ENCODE results near the gene UBE2F.
"Not testable (repeated sequence)": the region's sequence is repeated elsewhere in the genome, so short reads cannot be mapped to it uniquely, and the experiment has no call there.

Gene UBE2F

DNA sequence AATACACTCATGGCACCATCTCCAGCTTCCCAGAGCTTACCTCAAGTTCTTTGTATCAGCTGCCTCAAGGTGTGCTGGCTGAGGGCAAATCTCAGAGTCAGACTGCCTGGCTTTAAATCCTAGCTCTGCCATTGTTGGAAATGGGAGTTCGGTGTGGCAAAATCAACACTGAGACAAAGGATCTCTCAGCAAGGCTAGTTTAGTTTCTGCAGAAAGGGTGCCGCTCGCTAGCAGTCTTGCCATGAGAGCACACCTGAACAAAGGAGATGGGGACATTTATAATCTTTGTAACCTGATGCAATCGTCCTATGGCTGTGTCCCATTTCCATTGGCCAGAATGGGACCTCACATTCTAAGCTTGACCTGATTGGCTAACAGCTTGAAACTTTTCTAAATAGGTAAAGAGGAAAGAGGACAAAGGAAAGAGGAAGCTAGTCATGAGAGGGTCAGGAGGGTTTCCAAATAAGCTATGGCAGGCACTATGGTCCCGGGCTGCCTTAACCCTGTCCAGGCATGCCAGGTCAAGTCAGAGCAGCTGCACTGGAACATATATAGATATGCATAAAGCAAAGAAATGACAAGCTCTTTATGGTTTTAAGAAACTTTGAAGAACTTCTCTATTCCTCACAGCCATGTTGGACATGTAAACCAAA lies 4.3 kb upstream of the UBE2F start:
- Histone ChIP-seq H3K9me3 (ENCODE audit: control insufficient read depth in 5 of 5, low read length in 5 of 5) (peaks cover 0 to 13% (median 11%) of the 10 kb centered on the region in 5 donors), H3K27ac (ENCODE audit: low read depth, low read length) (no peak overlapping the region), H3K4me3 (ENCODE audit: low read depth in 1 of 5, low read length in 5 of 5) (peak overlapping the region in 1 of 5 donors; percentile 9), H3K27me3 (ENCODE audit: control insufficient read depth in 5 of 5, insufficient read depth in 4 of 5, low read length in 5 of 5) (peaks cover 0 to 3% (median 0%) of the 10 kb centered on the region in 5 donors), H3K36me3 (ENCODE audit: control insufficient read depth in 5 of 5, insufficient read depth in 5 of 5, low read length in 5 of 5) (no peaks in the 10 kb centered on the region), H3K9ac (ENCODE audit: low read length in 5 of 5) (no peak overlapping the region), H3K4me1 (ENCODE audit: control insufficient read depth in 5 of 5, insufficient read depth in 5 of 5, low read length in 5 of 5) (peaks cover 3 to 11% (median 8%) of the 10 kb centered on the region in 5 donors)

DNA sequence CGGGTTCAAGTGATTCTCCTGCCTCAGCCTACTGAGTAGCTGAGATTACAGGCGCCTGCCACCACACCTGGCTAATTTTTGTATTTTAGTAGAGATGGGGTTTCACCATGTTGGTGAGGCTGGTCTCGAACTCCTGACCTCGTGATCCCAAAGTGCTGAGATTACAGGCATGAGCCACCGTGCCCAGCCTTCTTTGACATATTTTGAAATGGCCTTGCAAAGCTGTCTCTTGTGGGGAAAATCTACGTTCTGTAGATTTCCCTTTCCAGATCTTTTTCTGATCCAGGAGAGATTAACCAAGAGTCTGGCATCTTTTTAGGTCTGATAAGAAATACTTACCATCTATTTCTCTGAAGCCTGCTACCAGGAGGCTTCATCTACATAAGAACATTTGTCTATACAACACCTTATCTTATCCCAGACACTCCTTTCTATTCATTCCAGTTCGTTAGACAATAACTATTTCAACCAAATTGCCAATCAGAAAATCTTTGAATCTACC lies 3.3 kb upstream of the UBE2F start:
- H3K4me3 ChIP-seq (ENCODE audit: low read depth in 1 of 5, low read length in 5 of 5), result not testable (repeated sequence)

GRCh38 chr2:237964194-237964577 lies 2.6 kb upstream of the UBE2F start:
- Histone ChIP-seq H3K27ac (ENCODE audit: low read depth, low read length) (no peak overlapping the region), H3K27me3 (ENCODE audit: control insufficient read depth in 5 of 5, insufficient read depth in 4 of 5, low read length in 5 of 5) (no peaks in the 10 kb centered on the region), H3K9ac (ENCODE audit: low read length in 5 of 5) (no peak overlapping the region), H3K4me1 (ENCODE audit: control insufficient read depth in 5 of 5, insufficient read depth in 5 of 5, low read length in 5 of 5) (peaks cover 13 to 27% (median 24%) of the 10 kb centered on the region in 5 donors), H3K36me3 (ENCODE audit: control insufficient read depth in 5 of 5, insufficient read depth in 5 of 5, low read length in 5 of 5) (no peaks in the 10 kb centered on the region), H3K9me3 (ENCODE audit: control insufficient read depth in 5 of 5, low read length in 5 of 5) (peaks cover 0 to 13% (median 11%) of the 10 kb centered on the region in 5 donors), H3K4me3 (ENCODE audit: low read depth in 1 of 5, low read length in 5 of 5) (no peak overlapping the region)

More for the DNA sequence above, 3.3 kb upstream of the UBE2F start:
- H3K27ac ChIP-seq (ENCODE audit: low read depth, low read length); H3K9ac ChIP-seq (ENCODE audit: low read length in 5 of 5); H3K36me3 ChIP-seq (ENCODE audit: control insufficient read depth in 5 of 5, insufficient read depth in 5 of 5, low read length in 5 of 5); H3K27me3 ChIP-seq (ENCODE audit: control insufficient read depth in 5 of 5, insufficient read depth in 4 of 5, low read length in 5 of 5): not testable (repeated sequence)
- Histone ChIP-seq H3K9me3 (ENCODE audit: control insufficient read depth in 5 of 5, low read length in 5 of 5) (peaks cover 0 to 13% (median 11%) of the 10 kb centered on the region in 5 donors), H3K4me1 (ENCODE audit: control insufficient read depth in 5 of 5, insufficient read depth in 5 of 5, low read length in 5 of 5) (peaks cover 11 to 21% (median 18%) of the 10 kb centered on the region in 5 donors)

DNA sequence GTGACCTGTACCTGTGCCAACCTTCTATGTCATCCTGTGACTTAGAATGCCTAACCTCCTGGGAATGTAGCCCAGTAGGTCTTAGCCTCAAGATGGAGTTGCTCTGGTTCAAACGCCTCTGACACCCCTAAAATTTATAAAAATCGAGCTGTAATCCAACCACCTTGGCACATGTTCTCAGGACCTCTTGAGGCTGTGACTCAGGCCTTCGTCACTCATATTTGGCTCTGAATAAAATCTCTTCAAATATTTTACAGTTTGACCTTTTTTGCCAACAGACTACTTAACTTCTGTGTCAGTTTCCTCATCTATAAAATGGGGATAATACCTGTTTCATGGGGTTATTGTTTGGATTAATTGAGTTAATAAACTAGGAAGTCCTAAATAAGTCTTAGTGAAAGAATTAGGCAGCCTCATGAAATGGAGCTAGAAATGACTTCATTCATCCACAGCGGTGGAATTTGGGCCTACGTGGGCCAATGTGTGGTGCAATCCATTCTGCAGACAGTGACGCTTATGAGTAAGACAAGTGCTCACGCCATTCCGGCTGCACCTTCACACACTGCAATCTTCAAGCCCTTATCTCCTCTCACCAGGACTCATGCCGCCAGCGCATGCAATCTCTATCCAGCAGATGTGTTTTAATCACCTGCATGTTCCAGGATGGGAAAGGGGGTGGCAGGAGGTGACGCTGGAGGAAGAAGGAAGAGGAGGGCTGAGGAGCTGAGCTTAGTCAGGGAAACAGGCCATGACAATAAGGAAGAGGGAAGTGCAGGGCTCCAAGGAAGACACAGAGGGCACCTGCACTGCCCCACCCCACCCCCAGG lies 2.0 kb upstream of the UBE2F start:
- H3K4me3 ChIP-seq (ENCODE audit: low read depth in 1 of 5, low read length in 5 of 5), result no peak overlapping the region
- H3K36me3 ChIP-seq (ENCODE audit: control insufficient read depth in 5 of 5, insufficient read depth in 5 of 5, low read length in 5 of 5), result no peaks in the 10 kb centered on the region
- no peaks in the 10 kb centered on the region for H3K27me3 ChIP-seq (ENCODE audit: control insufficient read depth in 5 of 5, insufficient read depth in 4 of 5, low read length in 5 of 5)
- peaks cover 13 to 33% (median 30%) of the 10 kb centered on the region in 5 donors for H3K4me1 ChIP-seq (ENCODE audit: control insufficient read depth in 5 of 5, insufficient read depth in 5 of 5, low read length in 5 of 5)
- no peak overlapping the region for H3K27ac ChIP-seq (ENCODE audit: low read depth, low read length)
- H3K9ac ChIP-seq (ENCODE audit: low read length in 5 of 5), result no peak overlapping the region
- H3K9me3 ChIP-seq (ENCODE audit: control insufficient read depth in 5 of 5, low read length in 5 of 5), result peaks cover 0 to 13% (median 11%) of the 10 kb centered on the region in 5 donors

- H3K9ac ChIP-seq (ENCODE audit: low read length in 5 of 5), result peak overlapping the region in 4 of 5 donors; percentile 66 to 87 (median 75)
- peaks cover 0 to 13% (median 11%) of the 10 kb centered on the region in 5 donors for H3K9me3 ChIP-seq (ENCODE audit: control insufficient read depth in 5 of 5, low read length in 5 of 5)
- H3K4me3 ChIP-seq (ENCODE audit: low read depth in 1 of 5, low read length in 5 of 5), result peak overlapping the region; percentile 29 to 95 (median 90)
- peaks cover 13 to 43% (median 31%) of the 10 kb centered on the region in 5 donors for H3K4me1 ChIP-seq (ENCODE audit: control insufficient read depth in 5 of 5, insufficient read depth in 5 of 5, low read length in 5 of 5)
- not testable (repeated sequence) for H3K36me3 ChIP-seq (ENCODE audit: control insufficient read depth in 5 of 5, insufficient read depth in 5 of 5, low read length in 5 of 5); H3K27me3 ChIP-seq (ENCODE audit: control insufficient read depth in 5 of 5, insufficient read depth in 4 of 5, low read length in 5 of 5); H3K27ac ChIP-seq (ENCODE audit: low read depth, low read length)
Measured at GRCh38 chr2:237965844-237966243, 970 bp upstream of the UBE2F start.

DNA sequence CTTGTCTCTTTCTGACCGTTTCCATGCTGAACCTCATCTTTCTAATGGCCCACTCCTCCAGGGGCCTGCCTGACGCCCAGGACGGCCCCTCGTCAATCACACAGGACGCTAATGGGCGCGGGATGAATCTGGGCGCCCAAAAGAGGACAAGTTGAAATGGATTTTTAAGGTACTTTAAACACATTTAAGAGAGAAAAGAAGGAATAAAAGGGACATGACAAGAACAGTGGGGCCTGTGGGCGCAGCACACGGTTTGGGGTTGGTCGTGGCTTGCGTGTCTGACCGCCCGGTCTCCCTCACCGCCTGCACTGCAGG lies 607 bp upstream of the UBE2F start:
- no peaks in the 10 kb centered on the region for H3K36me3 ChIP-seq (ENCODE audit: control insufficient read depth in 5 of 5, insufficient read depth in 5 of 5, low read length in 5 of 5)

DNA sequence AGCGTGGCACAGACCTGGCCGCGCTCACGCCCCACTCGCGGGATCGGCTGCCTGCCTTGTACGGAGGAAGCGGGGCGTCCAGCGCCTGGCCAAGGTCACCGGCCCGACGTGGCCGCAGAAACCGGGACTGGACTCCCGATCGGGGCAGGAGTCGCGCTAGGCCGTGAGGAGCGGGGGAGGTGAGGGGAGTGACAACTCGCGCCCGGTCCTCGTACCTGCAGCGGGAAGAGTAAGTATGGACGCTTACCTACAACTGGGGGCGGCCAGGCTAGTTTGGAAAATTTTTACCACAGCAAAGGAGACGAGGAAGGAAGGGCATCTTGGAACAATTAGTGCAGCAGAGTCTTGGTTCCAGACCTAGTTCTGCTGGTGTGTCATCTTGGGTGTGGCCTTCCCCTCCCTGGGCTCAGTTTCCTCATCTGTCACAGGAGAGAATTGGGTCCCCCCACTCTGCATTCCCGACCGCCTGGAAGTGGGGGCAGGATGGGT lies 693 bp downstream of the UBE2F start:
- peak overlapping the region; percentile 48 to 97 (median 84) for H3K9ac ChIP-seq (ENCODE audit: low read length in 5 of 5)
- H3K4me3 ChIP-seq (ENCODE audit: low read depth in 1 of 5, low read length in 5 of 5), result peak overlapping the region; percentile 71 to 95 (median 90)
- H3K9me3 ChIP-seq (ENCODE audit: control insufficient read depth in 5 of 5, low read length in 5 of 5), result peaks cover 0 to 6% (median 3%) of the 10 kb centered on the region in 5 donors
- H3K4me1 ChIP-seq (ENCODE audit: control insufficient read depth in 5 of 5, insufficient read depth in 5 of 5, low read length in 5 of 5), result peaks cover 11 to 43% (median 31%) of the 10 kb centered on the region in 5 donors
- no peak overlapping the region for H3K27ac ChIP-seq (ENCODE audit: low read depth, low read length)
- H3K36me3 ChIP-seq (ENCODE audit: control insufficient read depth in 5 of 5, insufficient read depth in 5 of 5, low read length in 5 of 5), result no peaks in the 10 kb centered on the region
- no peaks in the 10 kb centered on the region for H3K27me3 ChIP-seq (ENCODE audit: control insufficient read depth in 5 of 5, insufficient read depth in 4 of 5, low read length in 5 of 5)

More for the DNA sequence above, 607 bp upstream of the UBE2F start:
- Histone ChIP-seq H3K9ac (ENCODE audit: low read length in 5 of 5) (peak overlapping the region in 4 of 5 donors; percentile 66 to 87 (median 75)), H3K27ac (ENCODE audit: low read depth, low read length) (peak overlapping the region; percentile 30), H3K4me3 (ENCODE audit: low read depth in 1 of 5, low read length in 5 of 5) (peak overlapping the region; percentile 29 to 95 (median 90)), H3K9me3 (ENCODE audit: control insufficient read depth in 5 of 5, low read length in 5 of 5) (peaks cover 0 to 13% (median 11%) of the 10 kb centered on the region in 5 donors), H3K27me3 (ENCODE audit: control insufficient read depth in 5 of 5, insufficient read depth in 4 of 5, low read length in 5 of 5) (no peaks in the 10 kb centered on the region), H3K4me1 (ENCODE audit: control insufficient read depth in 5 of 5, insufficient read depth in 5 of 5, low read length in 5 of 5) (peaks cover 13 to 43% (median 31%) of the 10 kb centered on the region in 5 donors)

DNA sequence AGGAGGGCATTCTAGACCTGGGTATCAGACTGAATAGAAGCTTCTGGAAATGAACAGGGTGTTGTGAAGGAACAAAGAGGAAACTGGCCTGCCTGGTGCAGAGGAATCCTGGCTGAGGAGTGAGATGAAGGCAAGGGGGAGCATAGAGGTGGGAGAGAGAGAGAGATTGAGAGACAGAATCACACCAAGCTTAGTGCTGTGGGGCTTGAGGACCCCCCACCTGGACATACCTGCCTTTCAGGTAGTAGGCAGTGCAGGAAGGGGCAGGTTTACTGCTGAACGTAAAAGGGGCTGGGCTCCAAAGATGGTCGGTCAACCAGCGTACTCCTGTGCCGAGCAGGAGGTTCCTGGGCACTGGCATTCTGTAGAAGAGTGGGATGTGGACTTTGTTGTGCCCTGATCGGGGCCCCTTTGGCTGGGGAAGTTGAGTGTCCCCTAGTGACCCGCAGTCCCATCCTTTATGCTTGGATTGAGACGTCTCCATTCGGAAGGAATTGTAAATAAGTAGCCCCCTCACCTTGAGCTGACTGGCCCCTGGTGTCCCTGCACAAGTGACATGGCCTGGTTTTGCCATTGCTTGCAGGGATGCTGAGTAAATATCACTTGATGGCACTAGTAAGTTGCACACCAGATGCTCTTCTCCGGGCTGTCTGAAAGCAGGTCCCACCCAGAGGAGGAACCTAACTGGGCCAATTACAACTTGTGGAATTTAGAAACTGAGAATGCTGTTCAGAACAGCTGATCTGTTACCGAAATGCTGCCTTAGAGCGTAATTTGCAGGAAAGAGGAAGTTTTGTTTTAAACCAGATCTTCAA lies 1.4 kb downstream of the UBE2F start:
- Histone ChIP-seq H3K27ac (ENCODE audit: low read depth, low read length) (no peak overlapping the region), H3K36me3 (ENCODE audit: control insufficient read depth in 5 of 5, insufficient read depth in 5 of 5, low read length in 5 of 5) (peaks cover 0 to 3% (median under 1%) of the 10 kb centered on the region in 5 donors), H3K4me1 (ENCODE audit: control insufficient read depth in 5 of 5, insufficient read depth in 5 of 5, low read length in 5 of 5) (peaks cover 13 to 43% (median 31%) of the 10 kb centered on the region in 5 donors), H3K27me3 (ENCODE audit: control insufficient read depth in 5 of 5, insufficient read depth in 4 of 5, low read length in 5 of 5) (no peaks in the 10 kb centered on the region), H3K9ac (ENCODE audit: low read length in 5 of 5) (peak overlapping the region; percentile 48 to 97 (median 84)), H3K4me3 (ENCODE audit: low read depth in 1 of 5, low read length in 5 of 5) (peak overlapping the region; percentile 71 to 95 (median 90)), H3K9me3 (ENCODE audit: control insufficient read depth in 5 of 5, low read length in 5 of 5) (no peaks in the 10 kb centered on the region)

- peaks cover 12 to 36% (median 24%) of the 10 kb centered on the region in 5 donors for H3K4me1 ChIP-seq (ENCODE audit: control insufficient read depth in 5 of 5, insufficient read depth in 5 of 5, low read length in 5 of 5)
- H3K36me3 ChIP-seq (ENCODE audit: control insufficient read depth in 5 of 5, insufficient read depth in 5 of 5, low read length in 5 of 5), result peaks cover 6 to 20% (median 11%) of the 10 kb centered on the region in 5 donors
- H3K9me3 ChIP-seq (ENCODE audit: control insufficient read depth in 5 of 5, low read length in 5 of 5), result no peaks in the 10 kb centered on the region
- H3K4me3 ChIP-seq (ENCODE audit: low read depth in 1 of 5, low read length in 5 of 5), result no peak overlapping the region
- H3K27ac ChIP-seq (ENCODE audit: low read depth, low read length), result no peak overlapping the region
- H3K27me3 ChIP-seq (ENCODE audit: control insufficient read depth in 5 of 5, insufficient read depth in 4 of 5, low read length in 5 of 5), result no peaks in the 10 kb centered on the region
- no peak overlapping the region for H3K9ac ChIP-seq (ENCODE audit: low read length in 5 of 5)
Measured at GRCh38 chr2:237971661-237972060, 4.8 kb downstream of the UBE2F start.

All from subcutaneous abdominal adipose tissue (tissue), 5 donors.